Measurements from ENCODE around the gene CLASRP. TPM values are rescaled to one million over a fixed set of nuclear protein-coding genes. Genes with fewer than 3 reads are reported as not detected.

CLASRP gene
- total RNA-seq, 1 experiment from 2014 or later: 79.9 TPM

DNA sequence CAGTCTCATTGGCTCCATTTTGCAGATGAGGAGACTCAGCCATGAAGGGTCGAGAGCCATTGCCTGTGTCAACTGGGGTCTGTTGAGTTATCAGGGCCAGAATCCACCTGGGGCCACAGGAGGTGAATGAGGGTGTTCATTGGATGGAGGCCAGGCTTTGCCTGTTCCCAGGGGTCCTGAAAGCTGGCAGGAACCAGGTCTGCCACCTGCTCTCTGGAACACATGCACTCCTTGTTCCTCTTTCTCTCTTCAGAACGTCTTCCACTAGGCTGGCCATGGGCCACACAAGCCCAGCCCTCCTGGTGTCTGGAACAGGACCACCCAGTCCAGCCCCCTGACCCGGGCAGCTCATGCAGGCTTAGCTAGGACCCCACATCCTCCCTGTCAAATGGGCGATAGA is 75.3 kb downstream of the CLASRP start:
- Histone ChIP-seq H3K4me1 (ENCODE audit: control insufficient read depth in 1 of 2, insufficient read depth in 2 of 2, low read length in 2 of 2) (peaks cover 4 to 13% of the 10 kb centered on the region in 2 experiments; a peak in 1 of 4 replicates), H3K27me3 (ENCODE audit: insufficient read depth, low read length) (no peaks in the 10 kb centered on the region), H3K4me2 (ENCODE audit: low read length) (no peak overlapping the region), H3K4me3 (replicated peaks in 1 of 2; ENCODE audit: low read depth in 1 of 2, low read length in 2 of 2) (no peak overlapping the region), H3K9me3 (ENCODE audit: control insufficient read depth in 1 of 2, insufficient read depth in 1 of 2, low read depth in 1 of 2, low read length in 2 of 2) (no peaks in the 10 kb centered on the region), H3K9ac (ENCODE audit: low read length) (no peak overlapping the region), H3K9me2 (ENCODE audit: insufficient read depth) (no peaks in the 10 kb centered on the region), H3K79me2 (ENCODE audit: insufficient read depth, low read length) (peaks cover 91% of the 10 kb centered on the region), H2AFZ (ENCODE audit: low read depth, low read length, poor library complexity, severe bottlenecking) (no peak overlapping the region), H4K20me1 (ENCODE audit: insufficient read depth) (0 out of 2 replicates have a peak, but pooled peaks cover under 1% of the 10 kb centered on the region), H3K27ac (ENCODE audit: low read depth, low read length) (no peak overlapping the region), H3K36me3 (ENCODE audit: control insufficient read depth in 1 of 2, insufficient read depth in 2 of 2, low read length in 2 of 2) (no peaks in the 10 kb centered on the region)
- intact Hi-C loops (cut with micrococcal nuclease): no loop called here
- TF ChIP-seq, protein P1, sequence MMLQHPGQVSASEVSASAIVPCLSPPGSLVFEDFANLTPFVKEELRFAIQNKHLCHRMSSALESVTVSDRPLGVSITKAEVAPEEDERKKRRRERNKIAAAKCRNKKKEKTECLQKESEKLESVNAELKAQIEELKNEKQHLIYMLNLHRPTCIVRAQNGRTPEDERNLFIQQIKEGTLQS (IDR thresholded peaks at IDR 0.05): no peak
- no peak for TF ChIP-seq SP1 (IDR thresholded peaks at IDR 0.05; ENCODE audit: low read depth)
- TF ChIP-seq MAX (IDR thresholded peaks at IDR 0.05): no peak
- TF ChIP-seq EGR1 (IDR thresholded peaks at IDR 0.05; ENCODE audit: low read depth): no peak
- TF ChIP-seq, protein P2, sequence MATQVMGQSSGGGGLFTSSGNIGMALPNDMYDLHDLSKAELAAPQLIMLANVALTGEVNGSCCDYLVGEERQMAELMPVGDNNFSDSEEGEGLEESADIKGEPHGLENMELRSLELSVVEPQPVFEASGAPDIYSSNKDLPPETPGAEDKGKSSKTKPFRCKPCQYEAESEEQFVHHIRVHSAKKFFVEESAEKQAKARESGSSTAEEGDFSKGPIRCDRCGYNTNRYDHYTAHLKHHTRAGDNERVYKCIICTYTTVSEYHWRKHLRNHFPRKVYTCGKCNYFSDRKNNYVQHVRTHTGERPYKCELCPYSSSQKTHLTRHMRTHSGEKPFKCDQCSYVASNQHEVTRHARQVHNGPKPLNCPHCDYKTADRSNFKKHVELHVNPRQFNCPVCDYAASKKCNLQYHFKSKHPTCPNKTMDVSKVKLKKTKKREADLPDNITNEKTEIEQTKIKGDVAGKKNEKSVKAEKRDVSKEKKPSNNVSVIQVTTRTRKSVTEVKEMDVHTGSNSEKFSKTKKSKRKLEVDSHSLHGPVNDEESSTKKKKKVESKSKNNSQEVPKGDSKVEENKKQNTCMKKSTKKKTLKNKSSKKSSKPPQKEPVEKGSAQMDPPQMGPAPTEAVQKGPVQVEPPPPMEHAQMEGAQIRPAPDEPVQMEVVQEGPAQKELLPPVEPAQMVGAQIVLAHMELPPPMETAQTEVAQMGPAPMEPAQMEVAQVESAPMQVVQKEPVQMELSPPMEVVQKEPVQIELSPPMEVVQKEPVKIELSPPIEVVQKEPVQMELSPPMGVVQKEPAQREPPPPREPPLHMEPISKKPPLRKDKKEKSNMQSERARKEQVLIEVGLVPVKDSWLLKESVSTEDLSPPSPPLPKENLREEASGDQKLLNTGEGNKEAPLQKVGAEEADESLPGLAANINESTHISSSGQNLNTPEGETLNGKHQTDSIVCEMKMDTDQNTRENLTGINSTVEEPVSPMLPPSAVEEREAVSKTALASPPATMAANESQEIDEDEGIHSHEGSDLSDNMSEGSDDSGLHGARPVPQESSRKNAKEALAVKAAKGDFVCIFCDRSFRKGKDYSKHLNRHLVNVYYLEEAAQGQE (IDR thresholded peaks at IDR 0.05; ENCODE audit: low read depth): no peak
- TF ChIP-seq JUND (IDR thresholded peaks at IDR 0.05): no peak
- TF ChIP-seq RAD21 (IDR thresholded peaks at IDR 0.05; ENCODE audit: low read depth): no peak
- no peak for TF ChIP-seq EZH2phosphoT487 (IDR thresholded peaks at IDR 0.05; ENCODE audit: borderline replicate concordance)
- no peak for TF ChIP-seq ZFX (IDR thresholded peaks at IDR 0.05)
- TF ChIP-seq ELF1 (IDR thresholded peaks at IDR 0.05; ENCODE audit: borderline replicate concordance, low read depth): no peak
- TF ChIP-seq EZH2 (IDR thresholded peaks at IDR 0.05): no peak
- TF ChIP-seq YY1 (IDR thresholded peaks at IDR 0.05; ENCODE audit: extremely low read depth, insufficient replicate concordance, low read depth, low read length): no peak
- TF ChIP-seq POLR2A (IDR thresholded peaks at IDR 0.05; ENCODE audit: borderline replicate concordance, extremely low read depth, insufficient read depth, insufficient read length): no peak
- TF ChIP-seq POLR2AphosphoS5 (IDR thresholded peaks at IDR 0.05; ENCODE audit: low read depth, low read length): no peak
- TF ChIP-seq ZNF274 (IDR thresholded peaks at IDR 0.05; ENCODE audit: low read depth, low read length): no peak
- no peak for TF ChIP-seq SRF (IDR thresholded peaks at IDR 0.05; ENCODE audit: low read depth)
- TF ChIP-seq FOSL1 (IDR thresholded peaks at IDR 0.05; ENCODE audit: low read depth): no peak
- POLR2A ChIA-PET: no interaction called here
- RAD21 ChIA-PET (ENCODE audit: low non-redundant PET in 1 of 2, low total read pairs in 2 of 2, uncharacterized antibody in 2 of 2, unreplicated experiment in 2 of 2): no interaction called here
- ATAC-seq (no peak), DNase-seq (ENCODE audit: low read depth, low spot score) (no peak)
- no TSS peak for BruUV-seq (replicated peaks)
- CTCF ChIA-PET: no interaction called here

Data from HCT116 (cell line).